ENCODE data around the gene MRPL50.

Gene MRPL50

GRCh38 chr9:101432171-101432570, 33.8 kb upstream of the MRPL50 start:
- TF ChIP-seq CTCF (conservative IDR thresholded peaks at IDR 0.05; ENCODE audit: low read depth, low read length) = no peak
- DNase-seq (ENCODE audit: low read depth) = no peak
- H3K4me3 ChIP-seq (ENCODE audit: low read depth, low read length) = no peak overlapping the region

- no peak for DNase-seq (ENCODE audit: low read depth)
Observed at GRCh38 chr9:101429736-101430135, 31.3 kb upstream of the MRPL50 start.

GRCh38 chr9:101428909-101429308, 30.5 kb upstream of the MRPL50 start:
- no peak for TF ChIP-seq CTCF (conservative IDR thresholded peaks at IDR 0.05; ENCODE audit: low read depth, low read length)
- no peak for DNase-seq (ENCODE audit: low read depth)
- H3K4me3 ChIP-seq (ENCODE audit: low read depth, low read length) = no peak overlapping the region

More at GRCh38 chr9:101429736-101430135, 31.3 kb upstream of the MRPL50 start:
- TF ChIP-seq CTCF (conservative IDR thresholded peaks at IDR 0.05; ENCODE audit: low read depth, low read length) = no peak
- no peak overlapping the region for H3K4me3 ChIP-seq (ENCODE audit: low read depth, low read length)

- DNase-seq (ENCODE audit: low read depth) = no peak
Observed at GRCh38 chr9:101427957-101428655, 29.7 kb upstream of the MRPL50 start.

GRCh38 chr9:101427358-101427757, 28.9 kb upstream of the MRPL50 start:
- H3K4me3 ChIP-seq (ENCODE audit: low read depth, low read length) = no peak overlapping the region
- no peak for DNase-seq (ENCODE audit: low read depth)
- TF ChIP-seq CTCF (conservative IDR thresholded peaks at IDR 0.05; ENCODE audit: low read depth, low read length) = no peak

More at GRCh38 chr9:101427957-101428655, 29.7 kb upstream of the MRPL50 start:
- no peak overlapping the region for H3K4me3 ChIP-seq (ENCODE audit: low read depth, low read length)
- no peak for TF ChIP-seq CTCF (conservative IDR thresholded peaks at IDR 0.05; ENCODE audit: low read depth, low read length)

- H3K4me3 ChIP-seq (ENCODE audit: low read depth, low read length) = no peak overlapping the region
- peak; percentile 86 for DNase-seq (ENCODE audit: low read depth)
- no peak for TF ChIP-seq CTCF (conservative IDR thresholded peaks at IDR 0.05; ENCODE audit: low read depth, low read length)
Observed at GRCh38 chr9:101421653-101422065, 23.2 kb upstream of the MRPL50 start.

GRCh38 chr9:101419863-101420262, 21.4 kb upstream of the MRPL50 start:
- no peak for DNase-seq (ENCODE audit: low read depth)
- no peak for TF ChIP-seq CTCF (conservative IDR thresholded peaks at IDR 0.05; ENCODE audit: low read depth, low read length)
- H3K4me3 ChIP-seq (ENCODE audit: low read depth, low read length) = no peak overlapping the region

Data from choroid plexus epithelial cell (primary cell).